Trophoblast cell (in vitro differentiated cells and primary cell): ENCODE results near the gene ILDR1.

Source experiments
- DNase-seq, 2 donors: peaks; one replicate each; pipeline ENCODE4 v3.0.0-alpha.2; 2016
- H2AFZ ChIP-seq: 2 replicates; pipeline ENCODE4 v1.6.1; 2013; ENCODE audit warnings: low read length, moderate library complexity, mild to moderate bottlenecking; ENCODE audit not compliant: insufficient read depth, poor library complexity
- H2AK5ac ChIP-seq: 2 replicates; pipeline ENCODE4 v1.6.1; 2013; ENCODE audit warnings: mild to moderate bottlenecking, low read length
- H2BK120ac ChIP-seq: 2 replicates; pipeline ENCODE4 v1.6.1; 2013; ENCODE audit warnings: low read length, mild to moderate bottlenecking, moderate library complexity; ENCODE audit not compliant: insufficient read depth, poor library complexity
- H2BK12ac ChIP-seq: 2 replicates; pipeline ENCODE4 v1.6.1; 2013; ENCODE audit warnings: mild to moderate bottlenecking, low read length, moderate library complexity
- H2BK5ac ChIP-seq: 2 replicates; pipeline ENCODE4 v1.6.1; 2013; ENCODE audit warnings: low read length, low read depth, moderate library complexity, mild to moderate bottlenecking; ENCODE audit not compliant: poor library complexity
- H3K14ac ChIP-seq: 2 replicates; pipeline ENCODE4 v1.6.1; 2013; ENCODE audit warnings: mild to moderate bottlenecking, low read length
- H3K18ac ChIP-seq: 2 replicates; pipeline ENCODE4 v1.6.1; 2013; ENCODE audit warnings: mild to moderate bottlenecking, low read length
- H3K23ac ChIP-seq: 2 replicates; pipeline ENCODE4 v1.6.1; 2013; ENCODE audit warnings: low read length
- H3K27ac ChIP-seq: 2 replicates; pipeline ENCODE4 v1.5.1; 2013; ENCODE audit warnings: low read depth, mild to moderate bottlenecking, inconsistent platforms, low read length, moderate library complexity
- H3K27me3 ChIP-seq: 2 replicates; pipeline ENCODE4 v1.6.1; 2013; ENCODE audit warnings: inconsistent platforms, mild to moderate bottlenecking, low read length, moderate library complexity; ENCODE audit not compliant: insufficient read depth
- H3K36me3 ChIP-seq, 2 experiments: 1 replicate in 1 of 2; 2 replicates in 1 of 2; pipeline ENCODE4 v1.6.1; 2013; ENCODE audit warnings: low read length in 2 of 2, mild to moderate bottlenecking in 2 of 2, moderate library complexity in 1 of 2; ENCODE audit not compliant: insufficient read depth in 2 of 2, control insufficient read depth in 1 of 2
- H3K4ac ChIP-seq: 2 replicates; pipeline ENCODE4 v1.6.1; 2013; ENCODE audit warnings: low read depth, mild to moderate bottlenecking, low read length, moderate library complexity
- H3K4me1 ChIP-seq, 2 experiments: 1 replicate in 1 of 2; 2 replicates in 1 of 2; pipeline ENCODE4 v1.6.1; 2013; ENCODE audit warnings: low read length in 2 of 2, mild to moderate bottlenecking in 2 of 2, moderate library complexity in 1 of 2; ENCODE audit not compliant: insufficient read depth in 2 of 2, control insufficient read depth in 1 of 2
- H3K4me2 ChIP-seq: 2 replicates; pipeline ENCODE4 v1.6.1; 2013; ENCODE audit warnings: inconsistent platforms, mild to moderate bottlenecking, low read length, moderate library complexity
- H3K4me3 ChIP-seq: 2 replicates; pipeline ENCODE4 v1.5.1; 2013; ENCODE audit warnings: mild to moderate bottlenecking, low read depth, low read length, inconsistent platforms
- H3K79me1 ChIP-seq: one replicate; pipeline ENCODE4 v1.6.1; 2013; ENCODE audit warnings: low read length
- H3K79me2 ChIP-seq: 2 replicates; pipeline ENCODE4 v1.6.1; 2013; ENCODE audit warnings: low read length, mild to moderate bottlenecking; ENCODE audit not compliant: control insufficient read depth, insufficient read depth, poor library complexity
- H3K9ac ChIP-seq: 2 replicates; pipeline ENCODE4 v1.6.1; 2013; ENCODE audit warnings: mild to moderate bottlenecking, low read length
- H3K9me3 ChIP-seq: 2 replicates; pipeline ENCODE4 v1.6.1; 2013; ENCODE audit warnings: low read depth, mild to moderate bottlenecking, control low read depth, inconsistent platforms, low read length; ENCODE audit not compliant: insufficient read depth
- H4K12ac ChIP-seq: 2 replicates; pipeline ENCODE4 v1.6.1; 2013; ENCODE audit warnings: low read depth, mild to moderate bottlenecking, low read length, moderate library complexity
- H4K8ac ChIP-seq: 2 replicates; pipeline ENCODE4 v1.6.1; 2013; ENCODE audit warnings: low read depth, mild to moderate bottlenecking, low read length, moderate library complexity
- H4K91ac ChIP-seq: one replicate; pipeline ENCODE4 v1.6.1; 2013; ENCODE audit warnings: low read depth, mild to moderate bottlenecking, low read length, moderate library complexity
- WGBS: extraction: QIAGEN DNeasy Blood & Tissue Kit; methylation state at CpG from one replicate; pipeline ENCODE4 v1.1.7; 2013; ENCODE audit warnings: missing lambda C conversion rate; ENCODE audit not compliant: insufficient read length, insufficient coverage; ENCODE audit errors: extremely low coverage; 5-methylcytosine and 5-hydroxymethylcytosine counted together

Gene ILDR1

DNA sequence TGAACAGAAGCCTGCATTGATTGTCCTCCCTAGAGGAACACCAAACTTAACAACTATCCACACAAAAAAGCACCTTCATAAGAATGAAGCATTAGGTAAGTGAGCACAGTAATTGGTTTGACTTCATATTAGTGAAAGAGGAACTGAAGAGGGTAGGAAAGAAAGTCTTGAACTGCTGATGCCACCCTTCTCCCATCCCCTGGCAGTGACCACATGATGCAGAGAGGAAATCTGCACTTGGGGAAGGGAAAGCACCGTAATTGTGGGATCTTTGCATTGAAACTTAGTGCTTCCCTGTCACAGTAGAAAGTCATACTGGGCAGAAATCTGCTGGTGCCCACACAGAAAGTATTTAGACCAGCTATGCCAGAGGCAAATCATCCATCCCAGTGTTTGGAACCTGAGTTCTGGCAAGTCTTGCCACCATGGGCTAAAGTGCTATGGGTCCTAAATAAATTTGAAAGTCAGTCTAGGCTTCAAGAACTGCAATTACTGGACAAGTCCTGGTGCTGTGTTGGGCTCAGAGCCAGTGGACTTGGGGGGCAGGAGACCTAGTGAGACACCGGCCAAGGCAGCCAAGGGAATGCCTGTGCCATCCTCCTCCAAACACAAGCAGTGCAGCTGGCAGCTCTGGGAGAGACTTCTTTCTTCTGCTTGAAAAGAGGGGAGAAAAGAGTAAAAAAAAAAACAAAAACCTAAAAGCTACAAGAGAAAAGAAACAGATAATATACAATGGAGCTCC, 64.2 kb downstream of the ILDR1 start:
- Histone ChIP-seq H3K27me3 (no peaks in the 10 kb centered on the region), H3K79me2 (no peaks in the 10 kb centered on the region), H3K9me3 (peaks cover 3% of the 10 kb centered on the region), H4K91ac (no peak overlapping the region), H3K9ac (no peak overlapping the region), H2BK12ac (no peak overlapping the region), H3K4ac (no peak overlapping the region), H3K4me3 (no peak overlapping the region), H2AK5ac (no peak overlapping the region), H2BK5ac (no peak overlapping the region), H3K18ac (no peak overlapping the region), H3K23ac (no peak overlapping the region), H4K8ac (no peak overlapping the region), H3K4me2 (no peak overlapping the region), H3K36me3 (no peaks in the 10 kb centered on the region), H3K14ac (no peak overlapping the region), H3K79me1 (no peaks in the 10 kb centered on the region), H4K12ac (no peak overlapping the region), H2BK120ac (no peak overlapping the region), H3K27ac (no peak overlapping the region), H2AFZ (no peak overlapping the region), H3K4me1 (no peaks in the 10 kb centered on the region)
- DNase-seq: peak in 1 of 2 donors; percentile 19
- no CpG with 5 or more reads among the region's 2 CpGs for WGBS

DNA sequence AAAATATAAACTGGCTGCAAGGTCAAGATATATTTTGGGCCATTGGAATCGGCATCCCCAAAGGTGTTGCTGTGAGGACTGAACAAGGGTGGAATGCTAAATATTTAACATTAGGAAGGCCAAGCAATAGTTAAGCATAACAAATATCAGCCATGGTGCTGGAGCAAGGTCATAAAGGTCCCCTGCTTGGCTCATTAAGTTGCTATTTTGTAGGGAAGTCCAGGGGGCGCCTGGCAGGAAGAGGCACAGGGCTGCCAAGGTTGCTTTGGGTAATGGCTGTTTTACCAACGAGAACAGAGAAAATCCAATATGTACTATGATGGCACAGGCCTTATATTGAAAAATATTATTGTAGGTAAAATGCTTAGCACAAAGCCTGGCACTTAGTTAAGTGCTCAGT, 65.7 kb downstream of the ILDR1 start:
- no peaks in the 10 kb centered on the region for H3K4me1 ChIP-seq

GRCh38 chr3:121951291-121951919, 70.6 kb downstream of the ILDR1 start:
- no peak overlapping the region for H2BK5ac ChIP-seq
- no peak overlapping the region for H3K18ac ChIP-seq
- no peaks in the 10 kb centered on the region for H3K36me3 ChIP-seq
- H3K79me1 ChIP-seq: no peaks in the 10 kb centered on the region
- no peak for DNase-seq
- H3K4me2 ChIP-seq: no peak overlapping the region
- no peak overlapping the region for H3K27ac ChIP-seq
- H3K4me1 ChIP-seq: no peaks in the 10 kb centered on the region
- no peak overlapping the region for H3K23ac ChIP-seq
- WGBS: no CpG with 5 or more reads among the region's 1 CpG
- no peak overlapping the region for H2AFZ ChIP-seq
- no peak overlapping the region for H4K12ac ChIP-seq
- H4K8ac ChIP-seq: no peak overlapping the region
- no peak overlapping the region for H3K9ac ChIP-seq
- H3K79me2 ChIP-seq: no peaks in the 10 kb centered on the region
- no peak overlapping the region for H2BK12ac ChIP-seq
- no peaks in the 10 kb centered on the region for H3K27me3 ChIP-seq
- no peak overlapping the region for H4K91ac ChIP-seq
- no peaks in the 10 kb centered on the region for H3K9me3 ChIP-seq
- H3K4ac ChIP-seq: no peak overlapping the region
- H3K14ac ChIP-seq: no peak overlapping the region
- no peak overlapping the region for H3K4me3 ChIP-seq
- no peak overlapping the region for H2BK120ac ChIP-seq
- H2AK5ac ChIP-seq: no peak overlapping the region

More for the DNA sequence above, 65.7 kb downstream of the ILDR1 start:
- Histone ChIP-seq H3K9ac (no peak overlapping the region), H3K79me1 (no peaks in the 10 kb centered on the region), H2AK5ac (no peak overlapping the region), H3K14ac (no peak overlapping the region), H3K27ac (no peak overlapping the region), H4K12ac (no peak overlapping the region), H3K18ac (no peak overlapping the region), H3K23ac (no peak overlapping the region), H2BK12ac (no peak overlapping the region), H2BK5ac (no peak overlapping the region), H3K79me2 (no peaks in the 10 kb centered on the region), H3K36me3 (no peaks in the 10 kb centered on the region), H3K9me3 (no peaks in the 10 kb centered on the region), H3K4me2 (no peak overlapping the region), H2AFZ (no peak overlapping the region), H4K8ac (no peak overlapping the region), H3K4ac (no peak overlapping the region), H2BK120ac (no peak overlapping the region), H4K91ac (no peak overlapping the region), H3K4me3 (no peak overlapping the region), H3K27me3 (no peaks in the 10 kb centered on the region)
- DNase-seq: no peak
- WGBS: no CpG with 5 or more reads among the region's 3 CpGs

DNA sequence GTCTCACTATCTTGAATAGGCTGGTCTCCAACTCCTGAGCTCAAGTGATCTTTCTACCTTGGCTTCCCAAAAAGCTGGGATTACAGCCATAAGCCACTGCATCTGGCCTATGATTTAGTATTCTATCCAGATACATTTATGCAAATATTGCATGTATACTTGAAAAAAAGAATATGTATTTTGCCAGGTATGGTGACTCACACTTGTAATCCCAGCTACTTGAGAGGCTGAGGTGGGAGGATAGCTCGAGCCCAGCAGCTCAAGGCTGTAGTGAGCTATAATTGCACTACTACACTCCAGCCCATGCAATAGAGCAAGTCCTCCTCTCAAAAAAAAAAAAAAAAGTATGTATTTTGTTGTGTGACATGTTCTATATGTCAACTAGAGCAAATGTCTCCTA, 73.4 kb downstream of the ILDR1 start:
- no peak overlapping the region for H3K18ac ChIP-seq
- H3K79me1 ChIP-seq: no peaks in the 10 kb centered on the region
- no peak overlapping the region for H4K91ac ChIP-seq
- H3K4me2 ChIP-seq: no peak overlapping the region
- no peak overlapping the region for H4K12ac ChIP-seq
- H2AK5ac ChIP-seq: no peak overlapping the region
- no peak overlapping the region for H3K23ac ChIP-seq
- no peaks in the 10 kb centered on the region for H3K79me2 ChIP-seq
- no peak overlapping the region for H3K4ac ChIP-seq
- H3K4me3 ChIP-seq: no peak overlapping the region
- no peaks in the 10 kb centered on the region for H3K36me3 ChIP-seq
- no peak overlapping the region for H2BK5ac ChIP-seq
- H3K27me3 ChIP-seq: no peaks in the 10 kb centered on the region
- H2BK120ac ChIP-seq: no peak overlapping the region
- no peak overlapping the region for H4K8ac ChIP-seq
- H3K9ac ChIP-seq: no peak overlapping the region
- no peak overlapping the region for H2BK12ac ChIP-seq
- H2AFZ ChIP-seq: no peak overlapping the region
- DNase-seq: no peak
- H3K9me3 ChIP-seq: peaks cover 2% of the 10 kb centered on the region
- H3K4me1 ChIP-seq: no peaks in the 10 kb centered on the region
- no CpG with 5 or more reads among the region's 1 CpG for WGBS
- H3K27ac ChIP-seq: no peak overlapping the region
- no peak overlapping the region for H3K14ac ChIP-seq
